Breast epithelium (tissue), 4 donors: ENCODE measurements around the gene CD151. TPM values are rescaled to one million over a fixed set of nuclear protein-coding genes. Genes with fewer than 3 reads are reported as not detected.

Source experiments
- DNase-seq, 2 donors: peaks; one replicate each; pipeline ENCODE4 v3.0.0-alpha.2; 2019; ENCODE audit warnings: low spot score in 2 of 2
- H3K27ac ChIP-seq, 2 donors: fragments of 200-600 bp; sonication (generic) in 1 of 2; one replicate each; pipeline ENCODE4 v1.5.1; 2016 to 2019; ENCODE audit warnings: mild to moderate bottlenecking in 1 of 2
- H3K27me3 ChIP-seq, 2 donors: fragments of 200-600 bp; sonication (generic) in 1 of 2; one replicate each; pipeline versions ENCODE4 v1.5.1 to v1.6.0; 2017 to 2019; ENCODE audit warnings: control low read depth in 1 of 2, mild to moderate bottlenecking in 1 of 2
- H3K36me3 ChIP-seq: fragments of 200-600 bp; one replicate; pipeline ENCODE4 v1.5.1; 2019
- H3K4me1 ChIP-seq, 2 donors: fragments of 200-600 bp; sonication (generic); one replicate each; pipeline ENCODE4 v1.5.1; 2016 to 2019; ENCODE audit warnings: control low read depth in 1 of 2
- H3K4me3 ChIP-seq, 3 donors: fragments of 200-600 bp; sonication (generic); 1 replicate in 2 of 3; 2 replicates in 1 of 3; pipeline ENCODE4 v1.5.1; 2016 to 2019; ENCODE audit warnings: mild to moderate bottlenecking in 3 of 3, moderate library complexity in 2 of 3
- H3K9me3 ChIP-seq, 2 donors: fragments of 200-600 bp; sonication (generic) in 1 of 2; one replicate each; pipeline ENCODE4 v1.5.1; 2016 to 2019; ENCODE audit warnings: control low read depth in 1 of 2
- POLR2A ChIP-seq: fragments of 450-650 bp; IDR thresholded peaks from one replicate; pipeline ENCODE4 v1.6.1; 2016; ENCODE audit warnings: antibody characterized with exemption, mild to moderate bottlenecking, moderate library complexity
- POLR2AphosphoS5 ChIP-seq, 3 donors: sonication (generic); formaldehyde crosslinking; IDR thresholded peaks; one replicate each; pipeline ENCODE4 v1.6.1; 2017; ENCODE audit warnings: antibody characterized with exemption in 3 of 3
- intact Hi-C: fragments of 100-400 bp; cut with DNase I; formaldehyde crosslinking; loops from one replicate; pipeline ENCODE4 v1.15.1; 2023; ENCODE audit warnings: low total_unique reads
- total RNA-seq, 3 donors: library from RNA; depleted of rRNA; stranded (reverse); fragments of >200 nt; gene quantifications; one replicate each; pipeline ENCODE4 v1.1.0, GENCODE V29; 2016
- TF ChIP-seq, protein P1 (sequence below), 3 donors: fragments of 450-650 bp; IDR thresholded peaks; one replicate each; pipeline ENCODE4 v1.5.1; 2016 to 2017; ENCODE audit warnings: antibody characterized with exemption in 3 of 3, mild to moderate bottlenecking in 3 of 3, moderate library complexity in 3 of 3

The CD151 gene
- total RNA-seq, 3 donors from 2014 or later, result 209 to 847 (median 343) TPM

DNA sequence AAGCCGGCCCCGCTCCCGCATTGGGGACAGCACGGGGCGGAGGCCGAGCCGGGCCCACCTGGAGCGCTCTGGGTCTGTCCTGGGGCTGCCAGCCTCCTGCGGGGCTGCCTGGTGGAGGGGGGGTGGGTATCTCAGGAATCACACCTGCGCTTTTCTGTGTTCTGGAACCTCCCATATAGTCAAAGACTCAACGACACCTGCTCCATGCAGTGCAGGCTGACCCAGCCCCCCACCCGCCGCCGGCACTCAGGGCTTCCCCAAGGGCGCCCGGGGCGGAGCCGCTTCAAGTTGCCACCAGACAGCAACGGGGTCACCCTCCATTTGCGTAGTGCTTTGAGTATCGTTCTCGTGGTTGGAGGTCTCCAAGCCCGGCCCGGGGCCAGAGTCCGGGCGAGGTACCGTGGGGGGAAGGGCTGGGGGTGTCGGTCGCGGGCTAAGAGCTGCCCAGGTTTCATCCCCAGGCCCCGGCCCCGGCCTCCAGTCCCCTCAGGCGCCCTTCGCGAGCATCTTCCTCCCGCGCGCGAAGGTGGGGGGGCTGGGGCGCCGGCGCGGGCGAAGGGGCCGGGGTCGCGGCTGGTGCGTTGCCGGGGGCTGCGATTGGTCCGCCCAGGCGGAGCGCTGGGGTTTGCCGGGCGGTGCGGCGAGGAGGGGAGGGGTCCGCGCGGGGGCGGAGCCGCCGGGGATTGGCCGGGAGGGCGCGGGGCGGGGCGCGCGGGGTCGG, 16.5 kb downstream of the CD151 start:
- peak overlapping the region in 1 of 2 donors; percentile 32 for H3K27ac ChIP-seq
- intact Hi-C loops, result loop anchor here (5.0 kb wide), 1 partner anchor 63 kb away; the partner anchor contains the start of gene CHID1
- peaks cover 13 to 26% of the 10 kb centered on the region in 2 donors for H3K4me1 ChIP-seq
- H3K4me3 ChIP-seq, result peak overlapping the region; percentile 30 to 78 (median 57)
- DNase-seq, result no peak
- no peaks in the 10 kb centered on the region for H3K36me3 ChIP-seq
- H3K27me3 ChIP-seq, result no peaks in the 10 kb centered on the region
- TF ChIP-seq, protein P1, sequence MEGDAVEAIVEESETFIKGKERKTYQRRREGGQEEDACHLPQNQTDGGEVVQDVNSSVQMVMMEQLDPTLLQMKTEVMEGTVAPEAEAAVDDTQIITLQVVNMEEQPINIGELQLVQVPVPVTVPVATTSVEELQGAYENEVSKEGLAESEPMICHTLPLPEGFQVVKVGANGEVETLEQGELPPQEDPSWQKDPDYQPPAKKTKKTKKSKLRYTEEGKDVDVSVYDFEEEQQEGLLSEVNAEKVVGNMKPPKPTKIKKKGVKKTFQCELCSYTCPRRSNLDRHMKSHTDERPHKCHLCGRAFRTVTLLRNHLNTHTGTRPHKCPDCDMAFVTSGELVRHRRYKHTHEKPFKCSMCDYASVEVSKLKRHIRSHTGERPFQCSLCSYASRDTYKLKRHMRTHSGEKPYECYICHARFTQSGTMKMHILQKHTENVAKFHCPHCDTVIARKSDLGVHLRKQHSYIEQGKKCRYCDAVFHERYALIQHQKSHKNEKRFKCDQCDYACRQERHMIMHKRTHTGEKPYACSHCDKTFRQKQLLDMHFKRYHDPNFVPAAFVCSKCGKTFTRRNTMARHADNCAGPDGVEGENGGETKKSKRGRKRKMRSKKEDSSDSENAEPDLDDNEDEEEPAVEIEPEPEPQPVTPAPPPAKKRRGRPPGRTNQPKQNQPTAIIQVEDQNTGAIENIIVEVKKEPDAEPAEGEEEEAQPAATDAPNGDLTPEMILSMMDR (IDR thresholded peaks at IDR 0.05), result no peak
- TF ChIP-seq POLR2A, result no peak
- no peaks in the 10 kb centered on the region for H3K9me3 ChIP-seq

DNA sequence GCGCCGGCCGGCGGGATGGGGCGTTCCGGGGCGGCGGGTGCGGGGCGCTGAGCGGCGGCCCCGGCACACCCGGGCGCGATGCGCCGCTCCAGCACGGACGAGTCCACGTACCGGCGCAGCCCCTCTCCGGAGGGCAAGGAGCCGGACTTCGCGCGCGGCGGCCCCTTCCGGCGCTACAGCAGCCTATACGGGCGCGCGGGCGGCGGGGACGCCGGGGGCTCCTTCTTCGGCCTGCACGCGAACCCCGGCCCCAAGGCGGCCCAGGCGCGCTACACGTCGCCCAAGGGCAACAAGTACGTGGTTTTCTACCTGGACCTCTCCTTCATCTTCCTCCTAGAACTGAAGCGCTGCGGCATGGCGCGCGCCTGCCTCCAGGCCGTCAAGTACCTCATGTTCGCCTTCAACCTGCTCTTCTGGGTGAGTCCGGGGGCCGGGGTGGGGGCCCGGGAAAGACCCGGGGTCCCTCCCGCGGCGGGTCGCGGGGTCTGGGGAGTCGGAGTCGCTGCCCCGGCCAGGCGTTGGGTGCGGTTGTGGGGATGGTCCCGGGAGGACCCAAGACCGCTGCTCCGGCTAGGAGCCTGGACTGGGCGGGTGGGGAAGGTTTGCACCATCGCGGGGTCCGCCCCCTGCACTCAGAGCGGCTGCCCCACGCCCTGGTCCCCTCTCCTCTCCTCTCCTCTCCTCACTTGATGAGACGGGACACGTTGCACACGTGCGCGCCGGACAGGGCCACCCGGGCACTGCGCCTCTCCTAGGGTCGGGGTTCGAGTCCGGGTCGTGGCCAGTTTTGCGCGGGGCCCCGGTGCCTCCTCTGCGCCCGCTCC, 17.4 kb downstream of the CD151 start:
- Histone ChIP-seq H3K9me3 (no peaks in the 10 kb centered on the region), H3K36me3 (no peaks in the 10 kb centered on the region), H3K4me1 (peaks cover 13 to 20% of the 10 kb centered on the region in 2 donors), H3K27ac (peak overlapping the region in 1 of 2 donors; percentile 32), H3K27me3 (no peaks in the 10 kb centered on the region), H3K4me3 (peak overlapping the region; percentile 10 to 78 (median 57))
- intact Hi-C loops, result loop anchor here (5.0 to 10.0 kb wide), 2 partner anchors 62 to 205 kb away; partner anchors contain the start of gene CHID1
- TF ChIP-seq POLR2A (no peak), POLR2AphosphoS5 (IDR thresholded peaks at IDR 0.05) (no peak)
- TF ChIP-seq, protein P1 (IDR thresholded peaks at IDR 0.05), result no peak
- DNase-seq, result no peak

DNA sequence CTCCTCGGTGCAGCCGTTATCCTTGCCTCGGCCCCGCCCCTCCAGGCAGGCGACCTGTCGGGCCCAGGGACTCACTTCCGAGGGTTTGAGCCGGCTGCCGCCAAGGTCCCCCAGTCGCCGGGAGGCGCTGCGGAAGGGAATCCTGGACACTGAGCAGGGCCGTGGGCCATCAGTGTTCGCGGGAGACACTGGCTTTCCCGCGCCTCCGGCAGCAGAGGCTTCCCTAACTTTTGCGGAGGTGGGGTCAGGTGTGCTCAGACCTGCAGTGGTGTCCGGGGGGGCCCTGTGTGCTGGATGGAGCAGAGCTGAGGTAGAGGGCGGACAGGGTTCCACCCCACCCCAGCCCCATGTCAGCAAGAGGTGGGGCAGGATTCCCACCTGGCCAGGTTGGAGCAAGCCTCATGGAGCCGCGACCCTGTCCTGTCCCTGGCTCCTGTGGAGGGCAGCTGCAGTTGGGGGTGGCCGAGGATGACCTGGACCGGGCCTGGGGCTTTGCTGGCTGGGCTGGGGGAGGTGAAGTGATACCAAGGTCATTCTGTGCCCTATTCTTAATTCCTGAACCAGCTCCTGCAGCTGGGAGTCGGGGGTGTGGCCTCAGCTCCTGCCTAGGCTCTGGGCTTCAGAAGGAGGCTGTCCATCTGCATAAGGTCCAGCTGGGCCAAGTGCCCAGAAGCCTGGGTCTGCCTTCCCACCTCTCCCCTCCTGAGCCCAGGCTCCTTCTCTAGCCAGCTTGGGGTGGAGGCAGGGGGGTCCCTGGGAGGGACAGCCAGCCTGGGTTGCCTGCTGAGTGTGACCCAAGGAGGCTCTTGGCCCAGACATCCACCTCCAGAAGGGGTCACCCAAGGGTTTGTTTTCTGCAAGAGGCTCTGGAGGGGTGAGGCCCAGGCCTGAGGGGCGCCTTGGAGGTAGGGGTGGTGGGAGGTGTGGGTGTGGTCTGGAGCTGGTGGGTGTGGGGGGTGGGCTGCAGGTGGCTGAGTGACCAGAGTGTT, 18.3 kb downstream of the CD151 start:
- Histone ChIP-seq H3K27ac (no peak overlapping the region), H3K4me1 (peaks cover 13 to 15% of the 10 kb centered on the region in 2 donors), H3K4me3 (peak overlapping the region in 1 of 3 donors; percentile 4), H3K27me3 (no peaks in the 10 kb centered on the region), H3K9me3 (no peaks in the 10 kb centered on the region), H3K36me3 (no peaks in the 10 kb centered on the region)
- TF ChIP-seq, protein P1 (IDR thresholded peaks at IDR 0.05), result no peak
- no peak for TF ChIP-seq POLR2A
- no peak for TF ChIP-seq POLR2AphosphoS5 (IDR thresholded peaks at IDR 0.05)
- intact Hi-C loops, result loop anchor here (10.0 kb wide), 1 partner anchor 204 kb away; no protein-coding TSS in a partner anchor
- no peak for DNase-seq

DNA sequence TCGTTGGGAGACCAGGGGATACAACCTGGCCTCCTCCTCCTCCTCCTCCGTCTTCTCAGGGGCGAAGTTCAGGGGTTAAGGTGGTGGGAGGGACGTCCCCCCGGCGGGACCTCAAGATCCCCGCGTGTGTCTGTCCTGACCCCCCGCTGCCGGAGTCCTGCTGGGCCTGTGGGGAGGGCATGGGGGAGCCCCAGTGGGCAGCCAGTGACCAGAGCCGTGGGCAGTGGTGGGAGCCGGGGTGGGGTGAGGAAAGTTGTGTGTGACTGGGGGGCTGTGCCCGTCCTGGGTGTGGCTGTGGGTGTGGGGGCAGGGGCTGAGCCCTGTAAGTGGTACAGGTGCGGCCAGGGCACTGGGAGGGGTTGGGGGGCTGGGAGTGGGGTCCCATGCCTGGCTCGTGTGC, 20.0 kb downstream of the CD151 start:
- H3K4me1 ChIP-seq, result peaks cover 13 to 15% of the 10 kb centered on the region in 2 donors
- TF ChIP-seq POLR2AphosphoS5 (IDR thresholded peaks at IDR 0.05), result no peak
- TF ChIP-seq, protein P1 (IDR thresholded peaks at IDR 0.05), result no peak
- no peak for TF ChIP-seq POLR2A
- H3K9me3 ChIP-seq, result no peaks in the 10 kb centered on the region
- intact Hi-C loops, result loop anchor here (10.0 kb wide), 1 partner anchor 202 kb away; no protein-coding TSS in a partner anchor
- H3K27me3 ChIP-seq, result no peaks in the 10 kb centered on the region
- H3K36me3 ChIP-seq, result no peaks in the 10 kb centered on the region
- no peak for DNase-seq
- H3K4me3 ChIP-seq, result no peak overlapping the region
- H3K27ac ChIP-seq, result peak overlapping the region in 1 of 2 donors; percentile 19
